Endothelial cell (in vitro differentiated cells): ENCODE data around the gene ZNF525. TPM values are rescaled to one million over a fixed set of nuclear protein-coding genes. Genes with fewer than 3 reads are reported as not detected.
"Not testable (repeated sequence)": the region's sequence is repeated elsewhere in the genome, so short reads cannot be mapped to it uniquely, and the experiment has no call there.

ENCODE experiments used
- DNase-seq: peaks from one replicate; pipeline ENCODE4 v3.0.0; 2021; ENCODE audit warnings: low spot score
- H3K27ac Mint-ChIP-seq: one replicate; pipeline ENCODE4 v1.8.0; 2021; ENCODE audit warnings: mixed read lengths, inconsistent platforms; ENCODE audit not compliant: unreplicated experiment
- H3K27me3 Mint-ChIP-seq: one replicate; pipeline ENCODE4 v1.8.0; 2021; ENCODE audit warnings: mild to moderate bottlenecking, moderate library complexity, mixed read lengths, inconsistent platforms; ENCODE audit not compliant: unreplicated experiment
- H3K36me3 Mint-ChIP-seq: one replicate; pipeline ENCODE4 v1.8.0; 2021; ENCODE audit warnings: mild to moderate bottlenecking, low read depth, mixed read lengths, inconsistent platforms; ENCODE audit not compliant: unreplicated experiment
- H3K4me1 Mint-ChIP-seq: one replicate; pipeline ENCODE4 v1.8.0; 2021; ENCODE audit warnings: mild to moderate bottlenecking, mixed read lengths, inconsistent platforms; ENCODE audit not compliant: unreplicated experiment
- H3K4me3 Mint-ChIP-seq: one replicate; pipeline ENCODE4 v1.8.0; 2021; ENCODE audit warnings: mild to moderate bottlenecking, mixed read lengths, inconsistent platforms; ENCODE audit not compliant: unreplicated experiment
- H3K9me3 Mint-ChIP-seq: one replicate; pipeline ENCODE4 v1.8.0; 2021; ENCODE audit warnings: mixed read lengths, inconsistent platforms; ENCODE audit not compliant: unreplicated experiment
- CTCF ChIP-seq: fragments of 200-600 bp; sonication (generic); IDR thresholded peaks from one replicate; pipeline ENCODE4 v1.5.0; 2021; ENCODE audit warnings: antibody characterized with exemption; ENCODE audit not compliant: unreplicated experiment
- total RNA-seq: library from RNA; stranded (reverse); fragmentation: NEBNext Ultra II Directional; extraction: Animal tissue kit (Norgen Biotek cat#: 25700); gene quantifications from one replicate; pipeline ENCODE4 v1.2.1, GENCODE V29; 2021; ENCODE audit not compliant: unreplicated experiment

The ZNF525 gene
- total RNA-seq, 1 donor from 2014 or later: 8.6 TPM

GRCh38 chr19:53394974-53395839 lies 29.7 kb downstream of the ZNF525 start, which contains the start of gene ZNF765:
TSS of gene ZNF765 (plus strand) at chr19:53395149. CDS start at chr19:53398016, 2,867 bp downstream.
- Mint-ChIP-seq H3K4me1 (peaks cover 13% of the 10 kb centered on the region), H3K27me3 (peaks cover 10% of the 10 kb centered on the region), H3K36me3 (peaks cover 18% of the 10 kb centered on the region), H3K4me3 (peak within 1 kb of the TSS; percentile 93), H3K27ac (peak within 1 kb of the TSS; percentile 91), H3K9me3 (no peaks in the 10 kb centered on the region)
- TF ChIP-seq CTCF: peak; percentile 77
- peak; percentile 96 for DNase-seq

- not testable (repeated sequence) for H3K27ac Mint-ChIP-seq
- peaks cover 10% of the 10 kb centered on the region for H3K27me3 Mint-ChIP-seq
These were observed 30.5 kb downstream of the ZNF525 start for GRCh38 chr19:53395840-53396524.

GRCh38 chr19:53396525-53396868 lies 31.0 kb downstream of the ZNF525 start:
- Mint-ChIP-seq H3K9me3 (no peaks in the 10 kb centered on the region), H3K36me3 (peaks cover 20% of the 10 kb centered on the region), H3K27me3 (peaks cover 10% of the 10 kb centered on the region), H3K4me1 (peaks cover 15% of the 10 kb centered on the region), H3K27ac (no peak overlapping the region), H3K4me3 (no peak overlapping the region)
- no peak for TF ChIP-seq CTCF
- DNase-seq: no peak

More at GRCh38 chr19:53395840-53396524, 30.5 kb downstream of the ZNF525 start:
- peaks cover 15% of the 10 kb centered on the region for H3K4me1 Mint-ChIP-seq
- not testable (repeated sequence) for H3K9me3 Mint-ChIP-seq, DNase-seq
- peaks cover 17% of the 10 kb centered on the region for H3K36me3 Mint-ChIP-seq
- peak overlapping the region; percentile 93 for H3K4me3 Mint-ChIP-seq

- Mint-ChIP-seq H3K4me1 (peaks cover 15% of the 10 kb centered on the region), H3K36me3 (peaks cover 27% of the 10 kb centered on the region)
- not testable (repeated sequence) for H3K4me3 Mint-ChIP-seq, DNase-seq, H3K9me3 Mint-ChIP-seq, H3K27ac Mint-ChIP-seq, H3K27me3 Mint-ChIP-seq
These were observed 32.4 kb downstream of the ZNF525 start for GRCh38 chr19:53397918-53398317.

GRCh38 chr19:53409505-53410204 lies 44.1 kb downstream of the ZNF525 start:
- Mint-ChIP-seq H3K36me3 (peaks cover 75% of the 10 kb centered on the region), H3K9me3 (peaks cover 37% of the 10 kb centered on the region), H3K27ac (no peak overlapping the region), H3K4me1 (no peaks in the 10 kb centered on the region), H3K27me3 (no peaks in the 10 kb centered on the region), H3K4me3 (peak overlapping the region; percentile 79)
- TF ChIP-seq CTCF: no peak
- no peak for DNase-seq

GRCh38 chr19:53420520-53421315 lies 55.2 kb downstream of the ZNF525 start:
- H3K27me3 Mint-ChIP-seq, H3K4me1 Mint-ChIP-seq, H3K9me3 Mint-ChIP-seq, DNase-seq, H3K36me3 Mint-ChIP-seq, H3K4me3 Mint-ChIP-seq: not testable (repeated sequence)
- peak overlapping the region; percentile 18 for H3K27ac Mint-ChIP-seq
